Endothelial cell (in vitro differentiated cells): Measurements from ENCODE around the gene CYTL1. TPM values are rescaled to one million over a fixed set of nuclear protein-coding genes. Genes with fewer than 3 reads are reported as not detected.

Source experiments
- DNase-seq: peaks from one replicate; pipeline ENCODE4 v3.0.0; 2021; ENCODE audit warnings: low spot score
- H3K27ac Mint-ChIP-seq: one replicate; pipeline ENCODE4 v1.8.0; 2021; ENCODE audit warnings: mixed read lengths, inconsistent platforms; ENCODE audit not compliant: unreplicated experiment
- H3K27me3 Mint-ChIP-seq: one replicate; pipeline ENCODE4 v1.8.0; 2021; ENCODE audit warnings: mild to moderate bottlenecking, moderate library complexity, mixed read lengths, inconsistent platforms; ENCODE audit not compliant: unreplicated experiment
- H3K36me3 Mint-ChIP-seq: one replicate; pipeline ENCODE4 v1.8.0; 2021; ENCODE audit warnings: mild to moderate bottlenecking, low read depth, mixed read lengths, inconsistent platforms; ENCODE audit not compliant: unreplicated experiment
- H3K4me1 Mint-ChIP-seq: one replicate; pipeline ENCODE4 v1.8.0; 2021; ENCODE audit warnings: mild to moderate bottlenecking, mixed read lengths, inconsistent platforms; ENCODE audit not compliant: unreplicated experiment
- H3K4me3 Mint-ChIP-seq: one replicate; pipeline ENCODE4 v1.8.0; 2021; ENCODE audit warnings: mild to moderate bottlenecking, mixed read lengths, inconsistent platforms; ENCODE audit not compliant: unreplicated experiment
- H3K9me3 Mint-ChIP-seq: one replicate; pipeline ENCODE4 v1.8.0; 2021; ENCODE audit warnings: mixed read lengths, inconsistent platforms; ENCODE audit not compliant: unreplicated experiment
- total RNA-seq: library from RNA; stranded (reverse); fragmentation: NEBNext Ultra II Directional; extraction: Animal tissue kit (Norgen Biotek cat#: 25700); gene quantifications from one replicate; pipeline ENCODE4 v1.2.1, GENCODE V29; 2021; ENCODE audit not compliant: unreplicated experiment
- TF ChIP-seq, protein P1 (sequence below): fragments of 200-600 bp; sonication (generic); IDR thresholded peaks from one replicate; pipeline ENCODE4 v1.5.0; 2021; ENCODE audit warnings: antibody characterized with exemption; ENCODE audit not compliant: unreplicated experiment

Gene CYTL1
- total RNA-seq, 1 donor from 2014 or later: not detected

DNA sequence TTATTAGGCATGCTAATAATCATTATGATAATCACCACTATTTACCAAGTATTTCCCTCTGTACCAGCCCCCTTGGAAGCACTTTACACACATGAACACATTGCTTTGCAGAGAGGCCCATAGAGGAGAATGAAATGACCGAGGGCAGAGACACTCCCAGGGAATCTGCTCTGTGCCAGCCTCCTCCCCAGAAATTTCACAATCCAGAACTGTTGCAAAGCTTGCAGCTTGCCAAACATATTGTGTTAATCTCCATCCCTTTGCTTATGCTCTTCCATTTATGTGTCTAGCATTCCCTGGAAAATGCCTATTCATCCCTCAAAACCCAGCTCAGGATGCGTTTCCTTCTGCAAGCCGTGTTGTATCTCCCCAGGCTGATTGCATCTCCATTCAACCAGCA is 37.8 kb downstream of the CYTL1 start:
- no peaks in the 10 kb centered on the region for H3K4me1 Mint-ChIP-seq
- TF ChIP-seq, protein P1, sequence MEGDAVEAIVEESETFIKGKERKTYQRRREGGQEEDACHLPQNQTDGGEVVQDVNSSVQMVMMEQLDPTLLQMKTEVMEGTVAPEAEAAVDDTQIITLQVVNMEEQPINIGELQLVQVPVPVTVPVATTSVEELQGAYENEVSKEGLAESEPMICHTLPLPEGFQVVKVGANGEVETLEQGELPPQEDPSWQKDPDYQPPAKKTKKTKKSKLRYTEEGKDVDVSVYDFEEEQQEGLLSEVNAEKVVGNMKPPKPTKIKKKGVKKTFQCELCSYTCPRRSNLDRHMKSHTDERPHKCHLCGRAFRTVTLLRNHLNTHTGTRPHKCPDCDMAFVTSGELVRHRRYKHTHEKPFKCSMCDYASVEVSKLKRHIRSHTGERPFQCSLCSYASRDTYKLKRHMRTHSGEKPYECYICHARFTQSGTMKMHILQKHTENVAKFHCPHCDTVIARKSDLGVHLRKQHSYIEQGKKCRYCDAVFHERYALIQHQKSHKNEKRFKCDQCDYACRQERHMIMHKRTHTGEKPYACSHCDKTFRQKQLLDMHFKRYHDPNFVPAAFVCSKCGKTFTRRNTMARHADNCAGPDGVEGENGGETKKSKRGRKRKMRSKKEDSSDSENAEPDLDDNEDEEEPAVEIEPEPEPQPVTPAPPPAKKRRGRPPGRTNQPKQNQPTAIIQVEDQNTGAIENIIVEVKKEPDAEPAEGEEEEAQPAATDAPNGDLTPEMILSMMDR: no peak

DNA sequence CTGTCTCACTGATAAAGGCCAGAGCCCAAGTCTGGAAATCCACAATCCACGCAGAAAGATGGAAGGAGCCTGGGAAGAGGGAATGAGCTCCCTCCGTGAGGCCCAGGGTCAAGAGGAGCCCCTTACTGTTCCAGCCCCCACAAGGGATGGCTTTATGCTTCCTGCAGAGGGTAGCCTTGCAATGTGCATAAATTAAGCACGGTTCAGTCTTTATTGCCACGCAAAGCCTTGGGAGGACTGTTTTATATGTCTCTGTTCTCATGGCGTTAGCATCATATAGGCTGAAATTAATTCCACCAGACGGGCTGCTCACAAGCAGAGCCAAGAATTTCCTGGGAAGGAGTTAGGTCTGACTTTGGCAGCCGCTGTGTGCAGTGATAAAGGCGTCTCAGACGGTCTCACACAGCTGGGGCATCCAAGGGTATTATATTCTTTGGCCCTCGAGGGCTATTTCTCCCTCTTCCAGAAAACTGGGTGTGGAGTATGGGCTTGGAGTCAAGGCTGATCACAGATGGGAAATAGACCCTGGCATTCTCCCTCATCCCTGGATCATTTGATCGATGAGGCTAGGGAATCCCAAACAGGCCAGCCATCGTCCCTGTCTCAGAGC is 38.5 kb downstream of the CYTL1 start:
- no peaks in the 10 kb centered on the region for H3K4me1 Mint-ChIP-seq
- H3K27me3 Mint-ChIP-seq: peaks cover 2% of the 10 kb centered on the region
- H3K36me3 Mint-ChIP-seq: peaks cover 9% of the 10 kb centered on the region
- TF ChIP-seq, protein P1: no peak
- no peak overlapping the region for H3K4me3 Mint-ChIP-seq
- H3K9me3 Mint-ChIP-seq: peaks cover 2% of the 10 kb centered on the region
- no peak for DNase-seq
- H3K27ac Mint-ChIP-seq: no peak overlapping the region

More for the DNA sequence above, 37.8 kb downstream of the CYTL1 start:
- H3K4me3 Mint-ChIP-seq: no peak overlapping the region
- peaks cover 2% of the 10 kb centered on the region for H3K27me3 Mint-ChIP-seq
- H3K36me3 Mint-ChIP-seq: peaks cover 7% of the 10 kb centered on the region
- no peak overlapping the region for H3K27ac Mint-ChIP-seq
- no peaks in the 10 kb centered on the region for H3K9me3 Mint-ChIP-seq
- DNase-seq: no peak

DNA sequence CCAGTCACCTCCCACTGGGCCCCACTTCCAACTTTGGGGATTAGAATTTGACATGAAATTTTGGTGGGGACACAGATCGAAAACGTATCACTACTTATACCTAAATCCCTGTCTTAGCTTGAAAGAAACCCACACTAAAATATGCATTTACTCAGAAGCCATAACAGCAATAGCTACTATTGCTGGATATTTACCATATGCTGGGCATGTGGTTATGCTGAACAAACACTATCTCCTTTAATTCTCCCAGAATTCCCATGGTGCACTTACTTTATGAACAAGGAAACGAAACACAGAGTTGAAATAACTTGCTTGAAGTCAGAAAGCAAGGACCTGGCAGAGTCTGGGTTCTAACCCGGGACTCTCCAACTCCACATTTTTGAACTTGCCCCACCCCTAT is 39.3 kb downstream of the CYTL1 start:
- H3K27ac Mint-ChIP-seq: no peak overlapping the region
- peaks cover 2% of the 10 kb centered on the region for H3K27me3 Mint-ChIP-seq
- no peak for DNase-seq
- peaks cover 15% of the 10 kb centered on the region for H3K36me3 Mint-ChIP-seq
- no peak overlapping the region for H3K4me3 Mint-ChIP-seq
- H3K4me1 Mint-ChIP-seq: no peaks in the 10 kb centered on the region
- TF ChIP-seq, protein P1: no peak
- H3K9me3 Mint-ChIP-seq: peaks cover 9% of the 10 kb centered on the region

DNA sequence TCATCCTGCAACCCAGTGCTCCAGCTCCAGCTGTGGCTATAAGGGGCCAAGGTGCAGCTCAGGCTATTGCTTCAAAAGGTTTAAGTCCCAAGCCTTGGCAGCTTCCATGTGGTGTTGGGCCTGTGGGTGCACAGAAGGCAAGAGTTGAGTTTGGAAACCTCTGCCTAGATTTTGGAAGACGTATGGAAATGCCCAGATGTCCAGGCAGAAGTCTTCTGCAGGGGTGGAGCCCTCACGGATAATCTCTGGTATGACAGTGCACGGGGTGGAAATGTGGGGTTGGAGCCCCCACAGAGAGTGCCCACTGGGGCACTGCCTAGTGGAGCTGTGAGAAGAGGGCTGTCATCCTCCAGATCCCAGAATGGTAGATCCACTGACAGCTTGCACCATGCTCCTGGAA is 44.5 kb downstream of the CYTL1 start:
- H3K36me3 Mint-ChIP-seq: peaks cover 22% of the 10 kb centered on the region

GRCh38 chr4:4971796-4972195 is 47.5 kb downstream of the CYTL1 start:
- DNase-seq: no peak
- H3K27ac Mint-ChIP-seq: no peak overlapping the region
- peaks cover 14% of the 10 kb centered on the region for H3K36me3 Mint-ChIP-seq
- H3K4me3 Mint-ChIP-seq: no peak overlapping the region
- peaks cover 17% of the 10 kb centered on the region for H3K9me3 Mint-ChIP-seq
- H3K27me3 Mint-ChIP-seq: no peaks in the 10 kb centered on the region
- no peaks in the 10 kb centered on the region for H3K4me1 Mint-ChIP-seq
- TF ChIP-seq, protein P1: no peak

More for the DNA sequence above, 44.5 kb downstream of the CYTL1 start:
- no peak for DNase-seq
- no peaks in the 10 kb centered on the region for H3K27me3 Mint-ChIP-seq
- H3K9me3 Mint-ChIP-seq: peaks cover 17% of the 10 kb centered on the region
- TF ChIP-seq, protein P1: no peak
- H3K4me3 Mint-ChIP-seq: no peak overlapping the region
- H3K4me1 Mint-ChIP-seq: no peaks in the 10 kb centered on the region
- H3K27ac Mint-ChIP-seq: no peak overlapping the region
